ENCODE data around the gene RNF214. TPM values are rescaled to one million over a fixed set of nuclear protein-coding genes. Genes with fewer than 3 reads are reported as not detected.

RNF214 gene
- total and polyA plus RNA-seq, 4 donors: 17.2 to 23.8 (median 20.2) TPM

GRCh38 chr11:117295438-117296137, 63.1 kb downstream of the RNF214 start:
- WGBS (ENCODE audit: insufficient coverage): 68% methylated on average over 5 of the region's 9 CpGs
- Histone ChIP-seq H3K27ac (ENCODE audit: low read depth, low read length) (peak overlapping the region; percentile 43), H3K4me1 (ENCODE audit: control insufficient read depth, insufficient read depth, low read length) (peaks cover 24% of the 10 kb centered on the region), H3K4me3 (ENCODE audit: low read depth, low read length) (no peak overlapping the region), H3K36me3 (ENCODE audit: control insufficient read depth, insufficient read depth, low read length) (peaks cover 63% of the 10 kb centered on the region), H3K9me3 (ENCODE audit: control insufficient read depth, insufficient read depth, low read length) (no peaks in the 10 kb centered on the region), H3K27me3 (ENCODE audit: control insufficient read depth, insufficient read depth, low read length) (no peaks in the 10 kb centered on the region)
- peak in 2 of 6 donors; percentile 5 to 47 for DNase-seq (ENCODE audit: low read depth in 4 of 6, low spot score in 6 of 6)

GRCh38 chr11:117296881-117297280, 64.4 kb downstream of the RNF214 start:
- H3K9me3 ChIP-seq (ENCODE audit: control insufficient read depth, insufficient read depth, low read length): no peaks in the 10 kb centered on the region
- H3K4me3 ChIP-seq (ENCODE audit: low read depth, low read length): no peak overlapping the region
- no peaks in the 10 kb centered on the region for H3K27me3 ChIP-seq (ENCODE audit: control insufficient read depth, insufficient read depth, low read length)
- peaks cover 27% of the 10 kb centered on the region for H3K4me1 ChIP-seq (ENCODE audit: control insufficient read depth, insufficient read depth, low read length)
- no peak for DNase-seq (ENCODE audit: low read depth in 4 of 6, low spot score in 6 of 6)
- peaks cover 51% of the 10 kb centered on the region for H3K36me3 ChIP-seq (ENCODE audit: control insufficient read depth, insufficient read depth, low read length)
- WGBS (ENCODE audit: insufficient coverage): 90% methylated on average over 3 of the region's 6 CpGs
- no peak overlapping the region for H3K27ac ChIP-seq (ENCODE audit: low read depth, low read length)

- Histone ChIP-seq H3K27ac (ENCODE audit: low read depth, low read length) (no peak overlapping the region), H3K9me3 (ENCODE audit: control insufficient read depth, insufficient read depth, low read length) (no peaks in the 10 kb centered on the region), H3K4me1 (ENCODE audit: control insufficient read depth, insufficient read depth, low read length) (peaks cover 27% of the 10 kb centered on the region), H3K27me3 (ENCODE audit: control insufficient read depth, insufficient read depth, low read length) (no peaks in the 10 kb centered on the region), H3K36me3 (ENCODE audit: control insufficient read depth, insufficient read depth, low read length) (peaks cover 40% of the 10 kb centered on the region), H3K4me3 (ENCODE audit: low read depth, low read length) (no peak overlapping the region)
- 93% methylated on average over 3 of the region's 8 CpGs for WGBS (ENCODE audit: insufficient coverage)
- DNase-seq (ENCODE audit: low read depth in 4 of 6, low spot score in 6 of 6): no peak
Measured at GRCh38 chr11:117298195-117298594, 65.7 kb downstream of the RNF214 start.

- Histone ChIP-seq H3K9me3 (ENCODE audit: control insufficient read depth, insufficient read depth, low read length) (no peaks in the 10 kb centered on the region), H3K36me3 (ENCODE audit: control insufficient read depth, insufficient read depth, low read length) (peaks cover 31% of the 10 kb centered on the region), H3K27me3 (ENCODE audit: control insufficient read depth, insufficient read depth, low read length) (no peaks in the 10 kb centered on the region), H3K27ac (ENCODE audit: low read depth, low read length) (no peak overlapping the region), H3K4me3 (ENCODE audit: low read depth, low read length) (no peak overlapping the region), H3K4me1 (ENCODE audit: control insufficient read depth, insufficient read depth, low read length) (peaks cover 24% of the 10 kb centered on the region)
- peak in 1 of 6 donors; percentile 20 for DNase-seq (ENCODE audit: low read depth in 4 of 6, low spot score in 6 of 6)
- 24% methylated on average over 10 of the region's 12 CpGs for WGBS (ENCODE audit: insufficient coverage)
Measured at GRCh38 chr11:117299351-117300282, 67.1 kb downstream of the RNF214 start.

- 9% methylated on average over 14 of the region's 17 CpGs for WGBS (ENCODE audit: insufficient coverage)
- H3K36me3 ChIP-seq (ENCODE audit: control insufficient read depth, insufficient read depth, low read length): peaks cover 24% of the 10 kb centered on the region
- no peaks in the 10 kb centered on the region for H3K27me3 ChIP-seq (ENCODE audit: control insufficient read depth, insufficient read depth, low read length)
- no peaks in the 10 kb centered on the region for H3K9me3 ChIP-seq (ENCODE audit: control insufficient read depth, insufficient read depth, low read length)
- peak in 2 of 6 donors; percentile 12 to 54 for DNase-seq (ENCODE audit: low read depth in 4 of 6, low spot score in 6 of 6)
- peaks cover 20% of the 10 kb centered on the region for H3K4me1 ChIP-seq (ENCODE audit: control insufficient read depth, insufficient read depth, low read length)
- H3K4me3 ChIP-seq (ENCODE audit: low read depth, low read length): no peak overlapping the region
- no peak overlapping the region for H3K27ac ChIP-seq (ENCODE audit: low read depth, low read length)
Measured at GRCh38 chr11:117300283-117300663, 67.8 kb downstream of the RNF214 start.

GRCh38 chr11:117300773-117301172, 68.3 kb downstream of the RNF214 start:
- Histone ChIP-seq H3K4me1 (ENCODE audit: control insufficient read depth, insufficient read depth, low read length) (peaks cover 18% of the 10 kb centered on the region), H3K27ac (ENCODE audit: low read depth, low read length) (no peak overlapping the region), H3K9me3 (ENCODE audit: control insufficient read depth, insufficient read depth, low read length) (no peaks in the 10 kb centered on the region), H3K36me3 (ENCODE audit: control insufficient read depth, insufficient read depth, low read length) (peaks cover 21% of the 10 kb centered on the region), H3K27me3 (ENCODE audit: control insufficient read depth, insufficient read depth, low read length) (no peaks in the 10 kb centered on the region), H3K4me3 (ENCODE audit: low read depth, low read length) (no peak overlapping the region)
- DNase-seq (ENCODE audit: low read depth in 4 of 6, low spot score in 6 of 6): no peak
- 79% methylated on average over 5 of the region's 5 CpGs for WGBS (ENCODE audit: insufficient coverage)

- H3K9me3 ChIP-seq (ENCODE audit: control insufficient read depth, insufficient read depth, low read length): no peaks in the 10 kb centered on the region
- DNase-seq (ENCODE audit: low read depth in 4 of 6, low spot score in 6 of 6): no peak
- WGBS (ENCODE audit: insufficient coverage): 83% methylated on average over 6 of the region's 7 CpGs
- H3K4me1 ChIP-seq (ENCODE audit: control insufficient read depth, insufficient read depth, low read length): peaks cover 18% of the 10 kb centered on the region
- no peak overlapping the region for H3K27ac ChIP-seq (ENCODE audit: low read depth, low read length)
- H3K27me3 ChIP-seq (ENCODE audit: control insufficient read depth, insufficient read depth, low read length): no peaks in the 10 kb centered on the region
- H3K4me3 ChIP-seq (ENCODE audit: low read depth, low read length): no peak overlapping the region
- H3K36me3 ChIP-seq (ENCODE audit: control insufficient read depth, insufficient read depth, low read length): peaks cover 23% of the 10 kb centered on the region
Measured at GRCh38 chr11:117302228-117302627, 69.8 kb downstream of the RNF214 start.

- Histone ChIP-seq H3K4me3 (ENCODE audit: low read depth, low read length) (no peak overlapping the region), H3K36me3 (ENCODE audit: control insufficient read depth, insufficient read depth, low read length) (peaks cover 24% of the 10 kb centered on the region), H3K9me3 (ENCODE audit: control insufficient read depth, insufficient read depth, low read length) (no peaks in the 10 kb centered on the region), H3K4me1 (ENCODE audit: control insufficient read depth, insufficient read depth, low read length) (peaks cover 18% of the 10 kb centered on the region), H3K27me3 (ENCODE audit: control insufficient read depth, insufficient read depth, low read length) (no peaks in the 10 kb centered on the region), H3K27ac (ENCODE audit: low read depth, low read length) (no peak overlapping the region)
- WGBS (ENCODE audit: insufficient coverage): 61% methylated on average over 4 of the region's 4 CpGs
- no peak for DNase-seq (ENCODE audit: low read depth in 4 of 6, low spot score in 6 of 6)
Measured at GRCh38 chr11:117303101-117303500, 70.6 kb downstream of the RNF214 start.

GRCh38 chr11:117303646-117304315, 71.3 kb downstream of the RNF214 start:
- no peaks in the 10 kb centered on the region for H3K27me3 ChIP-seq (ENCODE audit: control insufficient read depth, insufficient read depth, low read length)
- peaks cover 24% of the 10 kb centered on the region for H3K36me3 ChIP-seq (ENCODE audit: control insufficient read depth, insufficient read depth, low read length)
- no peak overlapping the region for H3K4me3 ChIP-seq (ENCODE audit: low read depth, low read length)
- no peaks in the 10 kb centered on the region for H3K9me3 ChIP-seq (ENCODE audit: control insufficient read depth, insufficient read depth, low read length)
- no peak overlapping the region for H3K27ac ChIP-seq (ENCODE audit: low read depth, low read length)
- DNase-seq (ENCODE audit: low read depth in 4 of 6, low spot score in 6 of 6): no peak
- peaks cover 18% of the 10 kb centered on the region for H3K4me1 ChIP-seq (ENCODE audit: control insufficient read depth, insufficient read depth, low read length)
- 84% methylated on average over 2 of the region's 5 CpGs for WGBS (ENCODE audit: insufficient coverage)
